K562 (cell line): Measurements from ENCODE around the gene CRY2. TPM values are rescaled to one million over a fixed set of nuclear protein-coding genes. Genes with fewer than 3 reads are reported as not detected.

ENCODE experiments used
- ATAC-seq: fragments of 200-7000 bp; cut with Tn5 transposase; 3 replicates; pipeline ENCODE4 v1.9.1; 2020; ENCODE audit warnings: moderate library complexity
- BruUV-seq: library from RNA; stranded (reverse); fragments of 400-500 nt; replicated peaks from 2 replicates; lab custom pipeline; 2021; lab: Mats Ljungman, UMichigan
- CTCF ChIA-PET: fragments of 300-600 bp; formaldehyde crosslinking; extraction: SDS; loops from one replicate; lab custom pipeline; 2021; ENCODE audit warnings: low intra/inter-chr PET ratio; lab: Yijun Ruan, JAX
- POLR2A ChIA-PET: fragments of 300-600, 350-650 bp; sonication (Branson Sonifier 250); formaldehyde crosslinking; extraction: SDS; loops from one replicate; lab custom pipeline; 2021; ENCODE audit warnings: antibody characterized with exemption, inconsistent platforms; lab: Yijun Ruan, JAX
- DNase-seq, 4 experiments: peaks; one replicate each; pipeline versions ENCODE4 v3.0.0 to v3.0.0-alpha.2; 2011 to 2018; ENCODE audit warnings: low spot score in 3 of 4, mixed read lengths in 3 of 4; ENCODE audit errors: extremely low read depth in 1 of 4
- FAIRE-seq: peaks from 2 replicates; lab custom pipeline; 2011; peaks lifted over from hg19 to GRCh38; lab: Jason Lieb, UNC
- H2AFZ ChIP-seq: 2 replicates; pipeline ENCODE4 v1.6.0; 2011; ENCODE audit warnings: low read depth, low read length, control low read depth, inconsistent platforms
- H3K27ac ChIP-seq: fragments of 200-600 bp; 3 replicates; pipeline ENCODE4 v1.8.0; 2011; ENCODE audit warnings: low read depth, mild to moderate bottlenecking, control low read depth, inconsistent platforms, low read length, moderate library complexity, mixed read lengths; ENCODE audit errors: extremely low read depth
- H3K27me3 ChIP-seq, 2 experiments: fragments of 300-600 bp in 1 of 2; 2 replicates in 1 of 2; 3 replicates in 1 of 2; pipeline versions ENCODE4 v1.6.0 to v1.8.0; 2011; ENCODE audit warnings: inconsistent platforms in 2 of 2, low read length in 2 of 2, mild to moderate bottlenecking in 1 of 2, mixed read lengths in 1 of 2, moderate library complexity in 1 of 2; ENCODE audit not compliant: control insufficient read depth in 2 of 2, insufficient read depth in 2 of 2
- H3K36me3 ChIP-seq: fragments of 300-600 bp; 3 replicates; pipeline ENCODE4 v1.8.0; 2011; ENCODE audit warnings: mild to moderate bottlenecking, low read length, inconsistent platforms; ENCODE audit not compliant: control insufficient read depth, insufficient read depth
- H3K4me1 ChIP-seq, 2 experiments: fragments of 200-600 bp in 1 of 2; replicated peaks in 1 of 2; 2 replicates in 1 of 2; 3 replicates in 1 of 2; pipeline versions ENCODE4 v1.5.1 to v1.8.0; 2011; ENCODE audit warnings: inconsistent platforms in 2 of 2, low read length in 2 of 2, mild to moderate bottlenecking in 1 of 2, mixed read lengths in 1 of 2, moderate library complexity in 1 of 2; ENCODE audit not compliant: control insufficient read depth in 2 of 2, insufficient read depth in 2 of 2
- H3K4me2 ChIP-seq: 2 replicates; pipeline ENCODE4 v1.6.1; 2011; ENCODE audit warnings: low read length, control low read depth, inconsistent platforms, mixed read lengths; ENCODE audit not compliant: insufficient read depth
- H3K4me3 ChIP-seq: fragments of 200-600 bp; sonication (generic), shearing (Covaris generic); 2 replicates; pipeline ENCODE4 v1.5.1; 2016; ENCODE audit warnings: control low read depth, inconsistent platforms
- H3K79me2 ChIP-seq: fragments of 200-600 bp; 3 replicates; pipeline ENCODE4 v1.8.0; 2011; ENCODE audit warnings: low read length, inconsistent platforms; ENCODE audit not compliant: control insufficient read depth, insufficient read depth
- H3K9ac ChIP-seq, 2 experiments: 2 replicates each; pipeline versions ENCODE4 v1.6.0 to v1.6.1; 2011; ENCODE audit warnings: low read depth in 2 of 2, low read length in 2 of 2, control low read depth in 1 of 2, inconsistent platforms in 1 of 2, mild to moderate bottlenecking in 1 of 2, mixed read lengths in 1 of 2; ENCODE audit not compliant: insufficient read depth in 1 of 2
- H3K9me1 ChIP-seq: one replicate; pipeline ENCODE4 v1.6.0; 2011; ENCODE audit warnings: inconsistent platforms, mild to moderate bottlenecking, low read length, moderate library complexity; ENCODE audit not compliant: control insufficient read depth, insufficient read depth
- H3K9me3 ChIP-seq: replicated peaks from 2 replicates; pipeline ENCODE4 v1.5.1; 2011; ENCODE audit warnings: low read depth, low read length, inconsistent platforms; ENCODE audit not compliant: control insufficient read depth, insufficient read depth
- H4K20me1 ChIP-seq: replicated peaks from 2 replicates; pipeline ENCODE4 v1.6.1; 2011; ENCODE audit warnings: low read length, inconsistent platforms, mixed read lengths; ENCODE audit not compliant: control insufficient read depth, insufficient read depth
- MXI1 ChIP-seq: IDR thresholded peaks from 2 replicates; pipeline ENCODE4 v1.6.1; 2011; ENCODE audit warnings: low read depth, mild to moderate bottlenecking, improper control_type of control experiment, low read length
- whole genome bisulfite sequencing: fragments of 100-300 bp; shearing (Covaris generic); methylation state at CpG from one replicate; pipeline ENCODE4 v1.1.6; 2016; ENCODE audit warnings: low coverage, mixed read lengths; ENCODE audit not compliant: insufficient coverage; ENCODE audit errors: missing lambda C conversion rate; 5-methylcytosine and 5-hydroxymethylcytosine counted together
- in situ Hi-C: fragments of 300-500 bp; cut with MboI; formaldehyde crosslinking; loops from 4 replicates; pipeline ENCODE4 v1.15.0; 2018; ENCODE audit warnings: inconsistent platforms, mixed read lengths
- intact Hi-C: fragments of 100-400 bp; cut with micrococcal nuclease; formaldehyde crosslinking; loops from 2 replicates; pipeline ENCODE4 v1.14.2; 2022
- polyA plus RNA-seq, 8 experiments: library from polyadenylated mRNA; depleted of rRNA in 4 of 8; stranded (reverse) in 5 of 8; unstranded in 3 of 8; fragments of >200 nt; fragmentation: Nextera tagmentation in 2 of 8; fragmentation: Illumina TruSeq in 1 of 8; extraction: Ambion mirVana in 2 of 8; extraction: Trizol in 1 of 8; gene quantifications; 2 replicates each; pipeline versions ENCODE4 v1.2.1 to v1.2.3, GENCODE V29; 2011 to 2014; ENCODE audit warnings: inconsistent platforms in 1 of 8, missing spikeins in 1 of 8
- total RNA-seq, 7 experiments: library from RNA; depleted of rRNA in 6 of 7; stranded (reverse); fragments of >200 nt in 6 of 7; fragmentation: Illumina TruSeq in 2 of 7; extraction: Trizol in 2 of 7; gene quantifications; 2 replicates each; pipeline versions ENCODE4 v1.2.1 to v1.2.3, GENCODE V29; 2011 to 2021; ENCODE audit warnings: low replicate concordance in 1 of 7
- TF ChIP-seq, protein P1 (sequence below): fragments of 450-650 bp; IDR thresholded peaks from 2 replicates; pipeline ENCODE4 v1.6.1; 2018; ENCODE audit not compliant: partially characterized antibody
- TF ChIP-seq, protein P2 (sequence below): sonication (generic); formaldehyde crosslinking; IDR thresholded peaks from 2 replicates; pipeline ENCODE4 v1.8.1; 2023; ENCODE audit warnings: missing genetic modification reagents, mild to moderate bottlenecking, borderline replicate concordance
- TF ChIP-seq, protein P3 (sequence below): sonication (generic); formaldehyde crosslinking; IDR thresholded peaks from 2 replicates; pipeline ENCODE4 v1.8.0; 2022; ENCODE audit warnings: missing genetic modification reagents, mild to moderate bottlenecking, moderate library complexity, borderline replicate concordance

The CRY2 gene
- total and polyA plus RNA-seq, 9 of the 15 experiments (the other 6 are each of a cell fraction or from before 2014, with no cell fraction given), result 2.3 to 23.9 (median 14.8) TPM

DNA sequence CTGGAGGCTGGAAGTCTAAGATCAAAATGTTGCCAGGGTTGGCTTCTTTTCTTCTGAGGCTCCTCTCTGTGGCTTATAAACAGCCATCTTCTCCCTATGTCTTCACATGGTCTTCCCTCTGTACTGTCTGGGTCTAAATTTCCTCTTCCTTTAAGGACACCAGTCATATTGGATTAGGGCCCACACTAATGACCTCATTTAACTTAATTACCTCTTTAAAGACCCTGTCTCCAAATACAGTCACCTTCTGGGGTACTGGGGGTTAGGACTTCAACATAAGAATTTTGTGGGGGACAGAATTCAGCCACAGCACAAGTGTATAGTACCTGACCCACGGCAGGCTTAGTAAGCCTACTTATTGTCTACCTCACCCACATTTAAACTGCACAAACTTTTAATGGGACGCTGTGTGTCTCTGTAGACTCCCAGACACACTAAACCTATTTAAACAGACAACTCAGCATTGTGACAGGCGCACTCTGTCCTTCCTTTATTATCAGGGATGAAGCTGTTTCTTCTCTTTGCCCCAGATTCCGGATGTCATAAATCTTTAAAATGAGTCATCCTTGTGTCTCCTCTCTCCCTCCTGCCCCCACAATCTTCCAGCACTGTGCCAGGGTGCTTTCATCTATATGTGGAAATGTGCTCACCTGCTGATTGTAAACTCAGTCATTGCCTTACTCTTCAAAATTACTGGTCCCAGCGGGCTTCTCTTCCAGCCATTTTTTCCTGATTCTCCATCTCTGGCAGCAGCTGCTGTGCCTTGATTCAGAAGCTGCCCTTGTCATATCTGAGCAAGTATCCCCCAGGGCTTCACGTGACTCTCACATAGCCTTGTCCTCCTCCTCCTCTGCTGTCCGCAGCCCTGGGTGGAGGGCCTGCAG is 32.8 kb downstream of the CRY2 start (continued):
- TF ChIP-seq, protein P1, sequence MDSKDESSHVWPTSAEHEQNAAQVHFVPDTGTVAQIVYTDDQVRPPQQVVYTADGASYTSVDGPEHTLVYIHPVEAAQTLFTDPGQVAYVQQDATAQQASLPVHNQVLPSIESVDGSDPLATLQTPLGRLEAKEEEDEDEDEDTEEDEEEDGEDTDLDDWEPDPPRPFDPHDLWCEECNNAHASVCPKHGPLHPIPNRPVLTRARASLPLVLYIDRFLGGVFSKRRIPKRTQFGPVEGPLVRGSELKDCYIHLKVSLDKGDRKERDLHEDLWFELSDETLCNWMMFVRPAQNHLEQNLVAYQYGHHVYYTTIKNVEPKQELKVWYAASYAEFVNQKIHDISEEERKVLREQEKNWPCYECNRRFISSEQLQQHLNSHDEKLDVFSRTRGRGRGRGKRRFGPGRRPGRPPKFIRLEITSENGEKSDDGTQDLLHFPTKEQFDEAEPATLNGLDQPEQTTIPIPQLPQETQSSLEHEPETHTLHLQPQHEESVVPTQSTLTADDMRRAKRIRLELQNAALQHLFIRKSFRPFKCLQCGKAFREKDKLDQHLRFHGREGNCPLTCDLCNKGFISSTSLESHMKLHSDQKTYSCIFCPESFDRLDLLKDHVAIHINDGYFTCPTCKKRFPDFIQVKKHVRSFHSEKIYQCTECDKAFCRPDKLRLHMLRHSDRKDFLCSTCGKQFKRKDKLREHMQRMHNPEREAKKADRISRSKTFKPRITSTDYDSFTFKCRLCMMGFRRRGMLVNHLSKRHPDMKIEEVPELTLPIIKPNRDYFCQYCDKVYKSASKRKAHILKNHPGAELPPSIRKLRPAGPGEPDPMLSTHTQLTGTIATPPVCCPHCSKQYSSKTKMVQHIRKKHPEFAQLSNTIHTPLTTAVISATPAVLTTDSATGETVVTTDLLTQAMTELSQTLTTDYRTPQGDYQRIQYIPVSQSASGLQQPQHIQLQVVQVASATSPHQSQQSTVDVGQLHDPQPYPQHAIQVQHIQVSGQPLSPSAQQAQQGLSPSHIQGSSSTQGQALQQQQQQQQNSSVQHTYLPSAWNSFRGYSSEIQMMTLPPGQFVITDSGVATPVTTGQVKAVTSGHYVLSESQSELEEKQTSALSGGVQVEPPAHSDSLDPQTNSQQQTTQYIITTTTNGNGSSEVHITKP, result no peak

DNA sequence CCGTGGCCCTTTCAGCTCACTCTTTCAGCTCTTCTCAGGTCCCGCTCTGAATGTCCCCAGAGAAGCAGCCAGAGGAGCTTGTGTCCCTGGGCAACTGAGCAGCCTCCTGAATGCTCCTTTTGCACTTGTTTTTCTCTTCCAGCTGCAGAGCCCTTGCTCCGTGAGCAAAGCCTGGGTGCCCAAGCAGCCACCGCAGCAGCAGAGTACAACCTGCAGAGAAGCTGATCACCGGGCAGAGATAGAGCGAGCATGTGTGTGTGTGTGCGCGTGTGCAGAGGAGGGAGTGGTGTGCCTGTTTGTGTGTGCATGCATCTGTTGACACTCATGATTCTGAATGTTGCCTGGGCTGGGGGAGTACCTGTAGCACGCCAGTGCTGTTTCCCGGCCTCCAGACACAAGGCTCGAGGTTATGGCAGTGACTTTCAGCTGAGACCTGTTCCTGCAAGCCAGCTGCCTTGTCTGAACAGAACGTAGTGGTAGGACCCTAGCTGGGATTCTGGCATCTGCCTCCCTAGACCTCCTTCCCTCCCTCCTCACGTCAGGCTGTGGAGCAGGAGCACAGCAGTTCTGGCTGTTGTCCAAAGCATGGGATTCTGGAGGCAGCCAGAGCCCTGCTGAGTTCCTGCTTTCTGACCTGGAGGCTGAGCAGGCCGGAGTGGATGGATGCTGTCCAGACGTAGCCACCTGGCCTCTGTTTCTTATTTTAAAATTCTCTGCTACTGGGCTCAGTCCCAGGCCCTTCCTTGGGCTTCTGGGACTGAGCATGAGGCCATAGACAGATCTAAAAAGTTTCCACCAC is 33.7 kb downstream of the CRY2 start:
- DNase-seq, result no peak
- no TSS peak for BruUV-seq
- peaks cover 44% of the 10 kb centered on the region for H3K36me3 ChIP-seq
- H3K9ac ChIP-seq, result peak overlapping the region in 1 of 2 experiments; percentile 62; a peak in 1 of 4 replicates
- FAIRE-seq, result no peak
- H4K20me1 ChIP-seq, result peaks cover 15% of the 10 kb centered on the region
- no peak overlapping the region for H2AFZ ChIP-seq
- H3K9me1 ChIP-seq, result no peaks in the 10 kb centered on the region
- TF ChIP-seq MXI1, result no peak
- TF ChIP-seq, protein P2, sequence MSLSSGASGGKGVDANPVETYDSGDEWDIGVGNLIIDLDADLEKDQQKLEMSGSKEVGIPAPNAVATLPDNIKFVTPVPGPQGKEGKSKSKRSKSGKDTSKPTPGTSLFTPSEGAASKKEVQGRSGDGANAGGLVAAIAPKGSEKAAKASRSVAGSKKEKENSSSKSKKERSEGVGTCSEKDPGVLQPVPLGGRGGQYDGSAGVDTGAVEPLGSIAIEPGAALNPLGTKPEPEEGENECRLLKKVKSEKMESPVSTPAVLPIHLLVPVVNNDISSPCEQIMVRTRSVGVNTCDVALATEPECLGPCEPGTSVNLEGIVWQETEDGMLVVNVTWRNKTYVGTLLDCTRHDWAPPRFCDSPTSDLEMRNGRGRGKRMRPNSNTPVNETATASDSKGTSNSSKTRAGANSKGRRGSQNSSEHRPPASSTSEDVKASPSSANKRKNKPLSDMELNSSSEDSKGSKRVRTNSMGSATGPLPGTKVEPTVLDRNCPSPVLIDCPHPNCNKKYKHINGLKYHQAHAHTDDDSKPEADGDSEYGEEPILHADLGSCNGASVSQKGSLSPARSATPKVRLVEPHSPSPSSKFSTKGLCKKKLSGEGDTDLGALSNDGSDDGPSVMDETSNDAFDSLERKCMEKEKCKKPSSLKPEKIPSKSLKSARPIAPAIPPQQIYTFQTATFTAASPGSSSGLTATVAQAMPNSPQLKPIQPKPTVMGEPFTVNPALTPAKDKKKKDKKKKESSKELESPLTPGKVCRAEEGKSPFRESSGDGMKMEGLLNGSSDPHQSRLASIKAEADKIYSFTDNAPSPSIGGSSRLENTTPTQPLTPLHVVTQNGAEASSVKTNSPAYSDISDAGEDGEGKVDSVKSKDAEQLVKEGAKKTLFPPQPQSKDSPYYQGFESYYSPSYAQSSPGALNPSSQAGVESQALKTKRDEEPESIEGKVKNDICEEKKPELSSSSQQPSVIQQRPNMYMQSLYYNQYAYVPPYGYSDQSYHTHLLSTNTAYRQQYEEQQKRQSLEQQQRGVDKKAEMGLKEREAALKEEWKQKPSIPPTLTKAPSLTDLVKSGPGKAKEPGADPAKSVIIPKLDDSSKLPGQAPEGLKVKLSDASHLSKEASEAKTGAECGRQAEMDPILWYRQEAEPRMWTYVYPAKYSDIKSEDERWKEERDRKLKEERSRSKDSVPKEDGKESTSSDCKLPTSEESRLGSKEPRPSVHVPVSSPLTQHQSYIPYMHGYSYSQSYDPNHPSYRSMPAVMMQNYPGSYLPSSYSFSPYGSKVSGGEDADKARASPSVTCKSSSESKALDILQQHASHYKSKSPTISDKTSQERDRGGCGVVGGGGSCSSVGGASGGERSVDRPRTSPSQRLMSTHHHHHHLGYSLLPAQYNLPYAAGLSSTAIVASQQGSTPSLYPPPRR (CRISPR knock-in tag), result 0 out of 2 replicates have a peak, but pooled peaks have one; percentile 8
- TF ChIP-seq, protein P3, sequence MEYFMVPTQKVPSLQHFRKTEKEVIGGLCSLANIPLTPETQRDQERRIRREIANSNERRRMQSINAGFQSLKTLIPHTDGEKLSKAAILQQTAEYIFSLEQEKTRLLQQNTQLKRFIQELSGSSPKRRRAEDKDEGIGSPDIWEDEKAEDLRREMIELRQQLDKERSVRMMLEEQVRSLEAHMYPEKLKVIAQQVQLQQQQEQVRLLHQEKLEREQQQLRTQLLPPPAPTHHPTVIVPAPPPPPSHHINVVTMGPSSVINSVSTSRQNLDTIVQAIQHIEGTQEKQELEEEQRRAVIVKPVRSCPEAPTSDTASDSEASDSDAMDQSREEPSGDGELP (CRISPR knock-in tag), result 0 out of 2 replicates have a peak, but pooled peaks have one; percentile 4
- 0 out of 3 replicates have a peak overlapping the region, but pooled peaks have one; percentile 1 for H3K27ac ChIP-seq
- H3K9me3 ChIP-seq, result no peaks in the 10 kb centered on the region
- in situ Hi-C loops (no loop called here), intact Hi-C loops (no loop called here)
- POLR2A ChIA-PET, result interaction anchor here (0.8 to 1.5 kb wide), 5 partner anchors 10 to 114 kb away, joined by 3 to 7 read pairs (median 5); no protein-coding TSS in a partner anchor
- H3K4me1 ChIP-seq, result peaks cover 20 to 22% of the 10 kb centered on the region in 2 experiments
- H3K4me2 ChIP-seq, result no peak overlapping the region
- WGBS, result 85% methylated on average over 15 of the region's 15 CpGs
- CTCF ChIA-PET, result no interaction called here
- ATAC-seq, result no peak
- H3K27me3 ChIP-seq, result no peaks in the 10 kb centered on the region
- H3K4me3 ChIP-seq, result no peak overlapping the region
- no peaks in the 10 kb centered on the region for H3K79me2 ChIP-seq
